ENCODE measurements around the gene COL11A1. TPM values are rescaled to one million over a fixed set of nuclear protein-coding genes. Genes with fewer than 3 reads are reported as not detected.
"Not testable (repeated sequence)": the region's sequence is repeated elsewhere in the genome, so short reads cannot be mapped to it uniquely, and the experiment has no call there.

The COL11A1 gene
- total RNA-seq, 1 experiment from 2014 or later: not detected

- H3K27me3 ChIP-seq (ENCODE audit: insufficient read depth, low read depth): no peaks in the 10 kb centered on the region
- H3K27ac ChIP-seq: no peak overlapping the region; the same call in 1 of the 2 replicates
- no peaks in the 10 kb centered on the region for H3K9me2 ChIP-seq (ENCODE audit: insufficient read depth)
- H3K4me1 ChIP-seq (replicated peaks; ENCODE audit: insufficient read depth): peaks cover 56% of the 10 kb centered on the region
- no peaks in the 10 kb centered on the region for H3K79me2 ChIP-seq (ENCODE audit: low read depth)
- H3F3A ChIP-seq (ENCODE audit: insufficient read depth, low read depth): peaks cover 37% of the 10 kb centered on the region
- H3K9me3 ChIP-seq (ENCODE audit: insufficient read depth, low read depth): 0 out of 2 replicates have a peak, but pooled peaks cover 5% of the 10 kb centered on the region
- DNase-seq: peak; percentile 30 to 67
- no peaks in the 10 kb centered on the region for H3K36me3 ChIP-seq (ENCODE audit: low read depth)
- no peak overlapping the region for H3K4me2 ChIP-seq
- H2AFZ ChIP-seq: no peak overlapping the region
- intact Hi-C loops (cut with micrococcal nuclease; ENCODE audit: unreplicated experiment): no loop called here
- no TSS peak for BruUV-seq (replicated peaks)
- CTCF ChIA-PET: no interaction called here
- POLR2A ChIA-PET (ENCODE audit: unreplicated experiment): no interaction called here
- no peaks in the 10 kb centered on the region for H4K20me1 ChIP-seq (ENCODE audit: insufficient read depth)
- no peak for TF ChIP-seq CTCF (conservative IDR thresholded peaks at IDR 0.05)
- TF ChIP-seq EZH2 (IDR thresholded peaks at IDR 0.05; ENCODE audit: low read depth): no peak
- no peak overlapping the region for H3K4me3 ChIP-seq
Observed at GRCh38 chr1:102833151-102833550, 275.2 kb downstream of the COL11A1 start.

DNA sequence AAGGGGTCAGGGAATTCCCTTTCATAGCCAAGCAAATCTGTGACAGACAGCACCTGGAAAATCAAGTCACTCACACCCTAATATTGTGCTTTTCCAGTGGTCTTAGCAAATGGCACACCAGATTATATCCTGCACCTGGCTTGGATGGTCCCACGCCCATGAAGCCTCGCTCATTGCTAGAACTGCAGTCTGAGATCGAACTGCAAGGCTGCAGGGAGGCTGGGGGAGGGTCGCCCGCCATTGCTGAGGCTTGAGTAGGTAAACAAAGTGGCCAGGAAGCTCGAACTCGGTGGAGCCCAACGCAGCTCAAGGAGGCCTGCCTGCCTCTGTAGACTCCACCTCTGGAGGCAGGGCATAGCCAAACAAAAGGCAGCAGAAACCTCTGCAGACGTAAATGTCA, 281.6 kb downstream of the COL11A1 start:
- H3K9me3 ChIP-seq (ENCODE audit: insufficient read depth, low read depth); H3K36me3 ChIP-seq (ENCODE audit: low read depth); POLR2A ChIA-PET (ENCODE audit: unreplicated experiment); H3F3A ChIP-seq (ENCODE audit: insufficient read depth, low read depth); H2AFZ ChIP-seq; H3K9me2 ChIP-seq (ENCODE audit: insufficient read depth); H3K27ac ChIP-seq; H3K4me2 ChIP-seq; DNase-seq; H3K4me3 ChIP-seq; H3K27me3 ChIP-seq (ENCODE audit: insufficient read depth, low read depth); H3K79me2 ChIP-seq (ENCODE audit: low read depth); H4K20me1 ChIP-seq (ENCODE audit: insufficient read depth); H3K4me1 ChIP-seq (replicated peaks; ENCODE audit: insufficient read depth); intact Hi-C loops (cut with micrococcal nuclease; ENCODE audit: unreplicated experiment); BruUV-seq (replicated peaks); CTCF ChIA-PET: not testable (repeated sequence)

Measured in PC-9 (cell line).